ENCODE measurements around the gene AAMP.

AAMP gene

GRCh38 chr2:218221000-218221399 is 48.9 kb downstream of the AAMP start:
- DNase-seq (ENCODE audit: low spot score) = no peak

DNA sequence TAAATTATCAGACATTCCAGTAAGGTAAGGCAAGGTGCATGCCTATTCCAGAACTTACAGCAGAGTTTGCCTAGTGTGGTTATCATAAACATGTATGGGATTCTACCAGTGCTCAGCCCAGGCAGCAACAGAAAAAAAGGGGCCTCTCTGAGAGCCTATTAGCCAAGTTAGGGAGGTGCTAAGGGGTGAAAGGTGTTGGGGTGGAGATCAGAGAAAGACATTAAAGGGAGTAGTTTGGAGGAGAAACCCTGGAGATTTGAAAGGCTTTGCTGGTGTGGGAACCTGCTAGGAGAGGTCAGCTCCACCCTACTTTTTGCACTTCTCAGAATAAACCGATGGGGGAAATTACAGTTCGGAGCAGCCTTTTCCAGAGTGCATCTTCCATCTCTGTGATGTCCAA is 50.0 kb downstream of the AAMP start:
- no peak for DNase-seq (ENCODE audit: low spot score)

DNA sequence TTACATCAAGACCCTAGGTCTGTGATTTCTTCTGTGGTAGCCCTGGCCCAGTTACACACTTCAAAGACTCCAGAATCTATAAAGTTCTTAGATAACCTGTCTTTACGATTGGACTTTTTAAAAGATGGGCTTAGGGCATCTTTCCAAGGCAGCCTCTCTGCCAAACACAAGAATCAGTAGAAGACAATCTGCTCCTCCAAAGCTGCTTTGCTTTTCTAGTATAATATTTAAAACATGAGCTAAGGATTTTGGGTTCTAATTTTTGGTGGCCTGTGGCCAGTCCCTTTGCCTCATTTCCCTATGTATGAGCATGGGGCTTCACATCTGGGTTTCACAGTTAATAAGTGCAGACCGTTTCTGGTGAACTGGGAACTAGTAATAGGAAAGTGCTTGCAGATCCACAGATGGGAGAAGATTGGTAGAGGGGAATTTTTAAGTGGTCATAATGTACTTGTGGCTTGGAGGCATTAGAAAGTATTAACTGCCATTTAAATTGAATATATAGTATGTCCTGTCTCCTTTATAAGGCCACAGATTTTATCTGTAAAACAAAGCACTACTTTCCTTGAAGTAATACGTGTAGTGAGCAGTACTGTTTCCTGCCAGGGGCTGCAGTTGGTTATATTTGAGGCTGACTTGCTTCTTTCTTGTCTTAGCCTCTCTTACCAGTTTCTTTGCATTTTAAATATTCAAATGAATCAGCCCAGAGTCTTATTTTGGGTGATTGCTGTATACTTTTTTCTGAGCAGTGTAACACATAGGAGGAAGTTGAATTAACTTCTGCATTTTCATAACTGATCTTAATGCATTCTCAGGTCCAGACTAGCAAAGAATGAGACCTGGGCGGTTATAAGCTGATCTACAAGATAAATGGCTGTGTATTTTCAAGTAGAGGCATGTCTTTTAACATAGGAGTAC is 51.4 kb downstream of the AAMP start:
- DNase-seq (ENCODE audit: low spot score) = no peak

- DNase-seq (ENCODE audit: low spot score) = no peak
These were observed 52.3 kb downstream of the AAMP start for GRCh38 chr2:218217360-218218267.

GRCh38 chr2:218216674-218217359 is 53.1 kb downstream of the AAMP start, which contains the start of gene ARPC2:
ARPC2 (plus strand) TSS chr2:218217189; CDS start chr2:218217471, 282 bp downstream.
- DNase-seq (ENCODE audit: low spot score) = peak; percentile 91

DNA sequence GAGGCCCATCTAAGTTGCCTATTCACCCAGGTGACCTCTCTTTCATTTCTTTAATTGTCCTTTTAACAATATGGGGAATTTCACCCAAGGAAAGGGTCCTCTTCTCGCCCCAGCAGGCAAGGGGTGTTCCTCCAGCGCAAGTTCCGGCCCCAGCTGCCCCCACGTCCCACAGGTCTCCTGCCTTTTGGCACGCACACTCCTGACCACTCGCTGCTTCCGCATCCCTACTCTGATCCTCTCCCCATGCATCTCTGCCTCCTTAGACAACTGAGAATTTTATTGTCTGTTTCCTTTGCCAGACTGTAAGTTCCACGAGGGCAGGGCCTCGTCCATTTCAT is 53.6 kb downstream of the AAMP start:
- DNase-seq (ENCODE audit: low spot score) = no peak
